K562 (cell line): ENCODE data around the gene ICAM1. TPM values are rescaled to one million over a fixed set of nuclear protein-coding genes. Genes with fewer than 3 reads are reported as not detected.

Source experiments
- BRD4 ChIP-seq: fragments of 200-600 bp; sonication (generic); IDR thresholded peaks from 2 replicates; pipeline ENCODE4 v1.6.1; 2017; ENCODE audit warnings: inconsistent platforms
- CEBPG ChIP-seq, 3 experiments: fragments of 200-800 bp in 1 of 3; sonication (Bioruptor generic) in 1 of 3; sonication (generic) in 1 of 3; formaldehyde crosslinking in 1 of 3; IDR thresholded peaks in 2 of 3; conservative IDR thresholded peaks in 1 of 3; 2 replicates each; pipeline versions ENCODE4 v1.6.1 to v1.8.0; 2016 to 2022; ENCODE audit warnings: missing compliant biosample characterization in 2 of 3, missing genetic modification characterization in 2 of 3, mild to moderate bottlenecking in 1 of 3, missing genetic modification reagents in 1 of 3
- CUX1 ChIP-seq: fragments of 200-800 bp; sonication (Bioruptor generic); IDR thresholded peaks from 2 replicates; pipeline ENCODE4 v1.6.1; 2016; ENCODE audit warnings: missing genetic modification characterization, missing compliant biosample characterization
- ELF4 ChIP-seq: fragments of 450-650 bp; formaldehyde crosslinking; IDR thresholded peaks from 2 replicates; pipeline ENCODE4 v1.4.0; 2022; ENCODE audit warnings: missing genetic modification characterization
- KAT7 ChIP-seq: sonication (generic); formaldehyde crosslinking; IDR thresholded peaks from 2 replicates; pipeline ENCODE4 v1.8.0; 2022; ENCODE audit warnings: missing genetic modification reagents, mild to moderate bottlenecking, borderline replicate concordance
- MIER1 ChIP-seq: fragments of 450-650 bp; IDR thresholded peaks from 2 replicates; pipeline ENCODE4 v1.6.1; 2016; ENCODE audit warnings: antibody characterized with exemption, mild to moderate bottlenecking, low read depth
- NCOR1 ChIP-seq: fragments of 450-650 bp; IDR thresholded peaks from 2 replicates; pipeline ENCODE4 v1.6.1; 2016; ENCODE audit warnings: mild to moderate bottlenecking, moderate library complexity
- NKRF ChIP-seq: fragments of 450-650 bp; IDR thresholded peaks from 2 replicates; pipeline ENCODE4 v1.6.1; 2016; ENCODE audit warnings: borderline replicate concordance
- PREB ChIP-seq: sonication (generic); formaldehyde crosslinking; IDR thresholded peaks from 2 replicates; pipeline ENCODE4 v1.8.1; 2023; ENCODE audit warnings: mild to moderate bottlenecking, missing genetic modification reagents
- RBM25 ChIP-seq: fragments of 200-400 bp; formaldehyde crosslinking; IDR thresholded peaks from 2 replicates; pipeline ENCODE4 v1.6.1; 2018; ENCODE audit warnings: low read length, low read depth, moderate library complexity; ENCODE audit not compliant: severe bottlenecking
- RNF2 ChIP-seq: sonication (generic); IDR thresholded peaks from 2 replicates; pipeline ENCODE4 v1.6.1; 2016
- SAFB ChIP-seq: fragments of 200-400 bp; formaldehyde crosslinking; IDR thresholded peaks from 2 replicates; pipeline ENCODE4 v1.6.1; 2017; ENCODE audit warnings: low read depth, low read length, borderline replicate concordance
- SIN3A ChIP-seq, 2 experiments: fragments of 150-350 bp in 1 of 2; IDR thresholded peaks; 2 replicates each; pipeline ENCODE4 v1.6.1; 2011 to 2016; ENCODE audit warnings: borderline replicate concordance in 2 of 2, low read depth in 2 of 2, low read length in 2 of 2, mild to moderate bottlenecking in 2 of 2, moderate library complexity in 2 of 2; ENCODE audit not compliant: control insufficient read depth in 1 of 2
- STAT5B ChIP-seq: fragments of 250-450 bp; sonication (Bioruptor Pico); IDR thresholded peaks from 2 replicates; pipeline ENCODE4 v1.8.0; 2021; ENCODE audit warnings: mild to moderate bottlenecking, inconsistent platforms
- polyA plus RNA-seq, 8 experiments: library from polyadenylated mRNA; depleted of rRNA in 4 of 8; stranded (reverse) in 5 of 8; unstranded in 3 of 8; fragments of >200 nt; fragmentation: Nextera tagmentation in 2 of 8; fragmentation: Illumina TruSeq in 1 of 8; extraction: Ambion mirVana in 2 of 8; extraction: Trizol in 1 of 8; gene quantifications; 2 replicates each; pipeline versions ENCODE4 v1.2.1 to v1.2.3, GENCODE V29; 2011 to 2014; ENCODE audit warnings: inconsistent platforms in 1 of 8, missing spikeins in 1 of 8
- total RNA-seq, 7 experiments: library from RNA; depleted of rRNA in 6 of 7; stranded (reverse); fragments of >200 nt in 6 of 7; fragmentation: Illumina TruSeq in 2 of 7; extraction: Trizol in 2 of 7; gene quantifications; 2 replicates each; pipeline versions ENCODE4 v1.2.1 to v1.2.3, GENCODE V29; 2011 to 2021; ENCODE audit warnings: low replicate concordance in 1 of 7
- TF ChIP-seq, protein P1 (sequence below): IDR thresholded peaks from 2 replicates; pipeline ENCODE4 v1.6.1; 2016; ENCODE audit warnings: missing genetic modification characterization, missing compliant biosample characterization
- TF ChIP-seq, protein P2 (sequence below): fragments of 250-450 bp; sonication (Bioruptor Pico); IDR thresholded peaks from 2 replicates; pipeline ENCODE4 v1.9.0; 2021; ENCODE audit warnings: mild to moderate bottlenecking

ICAM1 gene
- total and polyA plus RNA-seq, 9 of the 15 experiments (the other 6 are each of a cell fraction or from before 2014, with no cell fraction given): 2.3 to 24.4 (median 13.4) TPM

- TF ChIP-seq CUX1 (CRISPR knock-in tag) (no peak), BRD4 (no peak), NKRF (no peak), PREB (0 out of 2 replicates have a peak, but pooled peaks have one; percentile 15), SIN3A (IDR thresholded peaks at IDR 0.05; ENCODE audit: borderline replicate concordance in 2 of 2, control insufficient read depth in 1 of 2, low read depth in 2 of 2, low read length in 2 of 2) (no peak), RBM25 (no peak), NCOR1 (no peak), CEBPG (CRISPR knock-in tag; IDR thresholded peaks at IDR 0.05) (no peak), CEBPG (tag; conservative IDR thresholded peaks at IDR 0.05 in 1 of 2, IDR thresholded peaks at IDR 0.05 in 1 of 2) (no peak), KAT7 (CRISPR knock-in tag) (no peak; the same call in 1 of the 2 replicates), RNF2 (no peak), STAT5B (CRISPR knock-in tag) (no peak), MIER1 (no peak), SAFB (no peak), ELF4 (no peak)
- TF ChIP-seq, protein P1, sequence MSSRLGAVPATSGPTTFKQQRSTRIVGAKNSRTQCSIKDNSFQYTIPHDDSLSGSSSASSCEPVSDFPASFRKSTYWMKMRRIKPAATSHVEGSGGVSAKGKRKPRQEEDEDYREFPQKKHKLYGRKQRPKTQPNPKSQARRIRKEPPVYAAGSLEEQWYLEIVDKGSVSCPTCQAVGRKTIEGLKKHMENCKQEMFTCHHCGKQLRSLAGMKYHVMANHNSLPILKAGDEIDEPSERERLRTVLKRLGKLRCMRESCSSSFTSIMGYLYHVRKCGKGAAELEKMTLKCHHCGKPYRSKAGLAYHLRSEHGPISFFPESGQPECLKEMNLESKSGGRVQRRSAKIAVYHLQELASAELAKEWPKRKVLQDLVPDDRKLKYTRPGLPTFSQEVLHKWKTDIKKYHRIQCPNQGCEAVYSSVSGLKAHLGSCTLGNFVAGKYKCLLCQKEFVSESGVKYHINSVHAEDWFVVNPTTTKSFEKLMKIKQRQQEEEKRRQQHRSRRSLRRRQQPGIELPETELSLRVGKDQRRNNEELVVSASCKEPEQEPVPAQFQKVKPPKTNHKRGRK (tag): no peak
- TF ChIP-seq, protein P2, sequence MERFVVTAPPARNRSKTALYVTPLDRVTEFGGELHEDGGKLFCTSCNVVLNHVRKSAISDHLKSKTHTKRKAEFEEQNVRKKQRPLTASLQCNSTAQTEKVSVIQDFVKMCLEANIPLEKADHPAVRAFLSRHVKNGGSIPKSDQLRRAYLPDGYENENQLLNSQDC (CRISPR knock-in tag): no peak
Observed at GRCh38 chr19:10269333-10270179, 1.4 kb upstream of the ICAM1 start (continued).
